Measurements from ENCODE around the gene GJC2.

GRCh38 chr1:228101614-228101993, 48.1 kb upstream of the GJC2 start:
- TF ChIP-seq GATA3 (IDR thresholded peaks at IDR 0.05; ENCODE audit: low read depth, low read length) (no peak), GATA2 (IDR thresholded peaks at IDR 0.05; ENCODE audit: low read depth, low read length) (no peak)

All from SH-SY5Y (cell line).